Ovary (tissue), 3 donors: Measurements from ENCODE around the gene GNAI2.

ENCODE experiments used
- CTCF ChIP-seq, 3 donors: fragments of 450-650 bp in 2 of 3; fragments of 200-600 bp in 1 of 3; IDR thresholded peaks; one replicate each; pipeline versions ENCODE4 v1.5.1 to v1.8.0; 2016 to 2022; ENCODE audit warnings: antibody characterized with exemption in 3 of 3, mild to moderate bottlenecking in 1 of 3
- EP300 ChIP-seq: sonication (generic); formaldehyde crosslinking; IDR thresholded peaks from one replicate; pipeline ENCODE4 v1.6.1; 2017; ENCODE audit warnings: antibody characterized with exemption
- POLR2A ChIP-seq: fragments of 450-650 bp; IDR thresholded peaks from one replicate; pipeline ENCODE4 v1.6.1; 2017; ENCODE audit warnings: antibody characterized with exemption, mild to moderate bottlenecking, moderate library complexity
- donor health status: DM: no; HTN: no; CAD: no.

GRCh38 chr3:50237133-50237651 lies 1.2 kb downstream of the GNAI2 start:
- TF ChIP-seq POLR2A (no peak), CTCF (IDR thresholded peaks at IDR 0.05) (no peak), EP300 (no peak)
